OCI-LY7 (cell line): Measurements from ENCODE around the gene MAP3K7. TPM values are rescaled to one million over a fixed set of nuclear protein-coding genes. Genes with fewer than 3 reads are reported as not detected.
A peak's percentile ranks its signal among the peaks of the same experiment; 100 is the strongest.

Source experiments
- BruUV-seq: library from RNA; stranded (reverse); fragments of 400-500 nt; replicated peaks from 2 replicates; lab custom pipeline; 2021; lab: Mats Ljungman, UMichigan
- CTCF ChIA-PET: fragments of 300-600 bp; sonication (Branson Sonifier 250); formaldehyde crosslinking; loops from one replicate; lab custom pipeline; 2022; ENCODE audit warnings: antibody characterized with exemption; ENCODE audit not compliant: unreplicated experiment; lab: Charles Lee
- POLR2A ChIA-PET: fragments of 300-600 bp; sonication (Branson Sonifier 250); formaldehyde crosslinking; loops from one replicate; lab custom pipeline; 2022; ENCODE audit warnings: antibody characterized with exemption; lab: Charles Lee
- DNase-seq: peaks from one replicate; pipeline ENCODE4 v3.0.0-alpha.2; 2015; ENCODE audit warnings: low spot score
- H2AFZ ChIP-seq: fragments of 200-600 bp; sonication (generic), shearing (Covaris generic); 2 replicates; pipeline ENCODE4 v1.6.1; 2014; ENCODE audit warnings: mild to moderate bottlenecking, antibody characterized with exemption, low read length, moderate library complexity
- H3K27ac ChIP-seq: fragments of 200-600 bp; sonication (generic); 2 replicates; pipeline ENCODE4 v1.5.1; 2014; ENCODE audit warnings: mixed run types, low read depth, mild to moderate bottlenecking, moderate library complexity, low read length, inconsistent platforms; ENCODE audit not compliant: poor library complexity, severe bottlenecking
- H3K36me3 ChIP-seq: fragments of 200-600 bp; sonication (generic); 2 replicates; pipeline ENCODE4 v1.6.1; 2014; ENCODE audit warnings: mild to moderate bottlenecking, antibody characterized with exemption, low read length, moderate library complexity, mixed read lengths; ENCODE audit not compliant: insufficient read depth
- H3K4me1 ChIP-seq: fragments of 200-600 bp; sonication (generic); 2 replicates; pipeline ENCODE4 v1.5.1; 2014; ENCODE audit warnings: mild to moderate bottlenecking, low read length; ENCODE audit not compliant: insufficient read depth, poor library complexity, severe bottlenecking
- H3K4me2 ChIP-seq: fragments of 200-600 bp; sonication (generic); 2 replicates; pipeline ENCODE4 v1.6.1; 2014; ENCODE audit warnings: mild to moderate bottlenecking, low read length
- H3K4me3 ChIP-seq: fragments of 200-600 bp; sonication (generic); 2 replicates; pipeline ENCODE4 v1.5.1; 2014; ENCODE audit warnings: mild to moderate bottlenecking, low read depth, low read length; ENCODE audit not compliant: poor library complexity, severe bottlenecking
- H3K79me2 ChIP-seq: fragments of 200-600 bp; sonication (generic); 2 replicates; pipeline ENCODE4 v1.6.1; 2016; ENCODE audit warnings: low read depth, mild to moderate bottlenecking, low read length, moderate library complexity, mixed read lengths; ENCODE audit not compliant: insufficient read depth
- H3K9me2 ChIP-seq: fragments of 200-600 bp; sonication (generic); 2 replicates; pipeline ENCODE4 v1.6.1; 2016; ENCODE audit warnings: mild to moderate bottlenecking, low read length, mixed read lengths; ENCODE audit not compliant: insufficient read depth
- H3K9me3 ChIP-seq: fragments of 200-600 bp; sonication (generic); 2 replicates; pipeline ENCODE4 v1.6.1; 2014; ENCODE audit warnings: mild to moderate bottlenecking, mixed run types, low read length, mixed read lengths
- H4K20me1 ChIP-seq: fragments of 200-600 bp; sonication (generic); 2 replicates; pipeline ENCODE4 v1.6.1; 2014; ENCODE audit warnings: mild to moderate bottlenecking, antibody characterized with exemption, low read length, moderate library complexity, mixed read lengths; ENCODE audit not compliant: insufficient read depth
- CTCF ChIP-seq: fragments of 200-600 bp; sonication (generic); conservative IDR thresholded peaks from 2 replicates; pipeline ENCODE4 v1.5.1; 2014; ENCODE audit warnings: mild to moderate bottlenecking, antibody characterized with exemption, low read length, moderate library complexity, mixed read lengths
- EZH2phosphoT487 ChIP-seq: fragments of 200-600 bp; sonication (generic); IDR thresholded peaks from 2 replicates; pipeline ENCODE4 v1.6.1; 2018; ENCODE audit warnings: low read depth, borderline replicate concordance, mild to moderate bottlenecking, mixed run types, antibody characterized with exemption, low read length, moderate library complexity, mixed read lengths
- intact Hi-C: fragments of 100-400 bp; cut with micrococcal nuclease; formaldehyde crosslinking; loops from one replicate; pipeline ENCODE4 v1.10.0; 2022; ENCODE audit not compliant: unreplicated experiment
- total RNA-seq, 2 experiments: library from RNA; depleted of rRNA in 1 of 2; stranded (reverse); fragments of >200 nt in 1 of 2; shearing (Covaris generic) in 1 of 2; gene quantifications; 2 replicates each; pipeline ENCODE4 v1.2.3, GENCODE V29; 2014 to 2022

The MAP3K7 gene
- total RNA-seq, 2 experiments from 2014 or later = 29.5 to 45.7 TPM

DNA sequence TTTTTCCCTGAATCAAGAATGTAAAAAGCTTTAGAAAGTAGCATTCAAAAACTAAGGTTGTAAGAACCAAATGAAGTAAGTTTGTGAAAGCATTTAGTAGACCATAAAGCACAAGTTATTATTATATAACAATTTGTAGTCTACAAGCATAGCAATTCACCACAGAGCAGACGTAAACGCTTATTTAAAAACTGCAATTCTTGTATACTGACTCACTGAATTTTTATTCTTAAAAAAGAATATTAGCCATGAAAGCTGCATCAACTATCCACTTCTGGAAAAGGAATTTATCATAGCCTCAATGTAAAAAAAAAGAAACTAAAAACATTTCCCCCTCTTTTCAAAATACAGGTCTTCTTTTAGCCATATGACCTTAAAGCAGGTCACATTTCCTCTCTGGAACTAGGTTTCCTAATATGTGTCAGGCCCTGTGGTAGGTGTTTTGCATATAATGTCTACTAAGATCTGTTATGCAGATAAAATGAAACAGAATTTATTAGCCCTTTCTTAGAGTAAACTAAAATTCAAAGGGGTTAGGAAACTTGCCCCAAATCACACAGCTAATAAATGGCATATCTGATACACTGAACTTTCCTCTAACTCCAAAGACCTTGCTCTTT, 2.1 kb downstream of the MAP3K7 start:
- Histone ChIP-seq H2AFZ (no peak overlapping the region), H3K4me3 (peak overlapping the region; percentile 99), H3K4me1 (peaks cover 29% of the 10 kb centered on the region), H3K27ac (no peak overlapping the region), H3K9me3 (no peaks in the 10 kb centered on the region), H3K9me2 (no peaks in the 10 kb centered on the region), H4K20me1 (peaks cover 17% of the 10 kb centered on the region; the same call in 1 of the 2 replicates), H3K79me2 (peaks cover 72% of the 10 kb centered on the region), H3K4me2 (peak overlapping the region; percentile 78), H3K36me3 (no peaks in the 10 kb centered on the region)
- DNase-seq = peak; percentile 18
- TF ChIP-seq CTCF (no peak), EZH2phosphoT487 (no peak)
- intact Hi-C loops = loop anchor here (5.0 kb wide), 1 partner anchor 287 kb away; the partner anchor contains the start of gene BACH2
- ChIA-PET CTCF (no interaction called here), POLR2A (interaction anchor here (0.6 to 1.2 kb wide), 2 partner anchors 9 to 17 kb away, joined by 3 read pairs; no protein-coding TSS in a partner anchor)
- no TSS peak for BruUV-seq

DNA sequence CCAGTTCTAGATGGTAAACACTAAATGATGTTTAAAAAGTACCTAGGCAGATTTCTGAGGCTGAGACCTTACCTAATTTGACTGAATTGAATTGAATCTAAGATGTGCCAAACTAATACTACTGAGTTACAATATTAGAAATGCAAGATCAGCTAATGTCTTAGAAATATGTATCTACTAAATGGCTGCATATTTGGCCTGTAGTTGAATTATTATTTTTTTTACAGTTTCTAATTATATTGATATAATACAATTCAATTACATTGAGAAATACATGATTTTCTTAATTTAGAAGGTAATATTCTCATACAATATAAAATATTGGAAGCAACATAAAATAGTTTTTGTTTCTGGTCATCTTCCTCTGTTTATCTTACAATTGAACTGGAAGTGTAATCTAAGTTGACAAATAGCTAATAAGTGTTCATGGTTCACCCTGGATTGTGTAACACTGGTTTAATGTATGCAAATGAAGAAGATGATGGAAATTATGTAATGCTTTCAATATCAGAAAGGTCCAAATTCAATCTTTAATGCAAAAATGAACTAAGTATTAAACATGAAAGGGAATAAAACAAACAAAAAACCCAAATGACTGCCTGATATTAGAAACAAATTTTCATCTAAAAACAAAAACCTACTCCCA, 2.9 kb downstream of the MAP3K7 start:
- H3K4me3 ChIP-seq = no peak overlapping the region
- POLR2A ChIA-PET = interaction anchor here (0.6 to 1.2 kb wide), 2 partner anchors 8 to 641 kb away, joined by 3 read pairs; no protein-coding TSS in a partner anchor
- H3K27ac ChIP-seq = no peak overlapping the region
- no peak overlapping the region for H2AFZ ChIP-seq
- peaks cover 29% of the 10 kb centered on the region for H3K4me1 ChIP-seq
- no peaks in the 10 kb centered on the region for H3K9me3 ChIP-seq
- CTCF ChIA-PET = no interaction called here
- no TSS peak for BruUV-seq
- H3K79me2 ChIP-seq = peaks cover 80% of the 10 kb centered on the region
- H4K20me1 ChIP-seq = peaks cover 17% of the 10 kb centered on the region; the same call in 1 of the 2 replicates
- peaks cover 2% of the 10 kb centered on the region; the same call in 1 of the 2 replicates for H3K36me3 ChIP-seq
- DNase-seq = no peak
- peak overlapping the region; percentile 78 for H3K4me2 ChIP-seq
- H3K9me2 ChIP-seq = no peaks in the 10 kb centered on the region
- TF ChIP-seq CTCF (no peak), EZH2phosphoT487 (no peak)
- intact Hi-C loops = no loop called here
